ENCODE data around the gene GFOD1. TPM values are rescaled to one million over a fixed set of nuclear protein-coding genes. Genes with fewer than 3 reads are reported as not detected.

The GFOD1 gene
- total and polyA plus RNA-seq, 2 of the 4 experiments (the other 2 are of a cell fraction) = 1.8 to 3.4 TPM

GRCh38 chr6:13425270-13425873 lies 62.0 kb downstream of the GFOD1 start:
- WGBS, 2 experiments (ENCODE audit: extremely low coverage in 2 of 2, insufficient read length in 1 of 2) = no CpG with 5 or more reads among the region's 3 CpGs
- POLR2A ChIA-PET (ENCODE audit: unreplicated experiment) = no interaction called here
- no peak overlapping the region for H2AK9ac ChIP-seq (replicated peaks; ENCODE audit: low read depth, low read length, poor library complexity)
- no peak for TF ChIP-seq NFE2L2 (IDR thresholded peaks at IDR 0.05; ENCODE audit: low read depth, low read length)
- no peak for TF ChIP-seq MAFK (IDR thresholded peaks at IDR 0.05; ENCODE audit: low read depth, low read length)
- TF ChIP-seq RFX5 (IDR thresholded peaks at IDR 0.05; ENCODE audit: low read depth, low read length) = no peak
- no peak for TF ChIP-seq BHLHE40 (IDR thresholded peaks at IDR 0.05; ENCODE audit: low read depth, low read length)
- no peak for TF ChIP-seq CEBPB (IDR thresholded peaks at IDR 0.05; ENCODE audit: low read depth, low read length)
- TF ChIP-seq POLR2A (IDR thresholded peaks at IDR 0.05; ENCODE audit: low read depth, low read length) = no peak
- no peak for TF ChIP-seq MAZ (IDR thresholded peaks at IDR 0.05; ENCODE audit: borderline replicate concordance, low read depth, low read length)
- TF ChIP-seq RCOR1 (IDR thresholded peaks at IDR 0.05; ENCODE audit: insufficient replicate concordance, low read length) = no peak
- CTCF ChIA-PET = interaction anchor here (0.6 kb wide), 1 partner anchor 1946 kb away, joined by 3 read pairs; no protein-coding TSS in a partner anchor
- 0 out of 2 replicates have a peak overlapping the region, but pooled peaks have one; percentile 6 for H3K14ac ChIP-seq (replicated peaks; ENCODE audit: low read depth, low read length)
- in situ Hi-C loops (cut with MboI; ENCODE audit: low sequenced_read_pairs) (no loop called here), dilution Hi-C loops (cut with HindIII; ENCODE audit: low sequenced_read_pairs, unreplicated experiment) (no loop called here), intact Hi-C loops (cut with micrococcal nuclease) (no loop called here)
- no TSS peak for BruUV-seq (replicated peaks)
- no peak overlapping the region for H3K9ac ChIP-seq (ENCODE audit: low read depth, low read length)
- H4K91ac ChIP-seq (ENCODE audit: insufficient read depth, low read depth, low read length) = no peak overlapping the region
- no peak overlapping the region for H3K23ac ChIP-seq (ENCODE audit: low read depth, low read length)
- H3K36me3 ChIP-seq (ENCODE audit: control insufficient read depth, insufficient read depth, low read length) = no peaks in the 10 kb centered on the region
- no peaks in the 10 kb centered on the region for H3K27me3 ChIP-seq (ENCODE audit: control insufficient read depth, insufficient read depth, low read length)
- H2AFZ ChIP-seq (replicated peaks; ENCODE audit: low read length, poor library complexity) = no peak overlapping the region
- H3K56ac ChIP-seq (ENCODE audit: extremely low read depth, insufficient read depth, low read length) = no peak overlapping the region
- H2BK5ac ChIP-seq (ENCODE audit: low read depth, low read length, poor library complexity, severe bottlenecking) = no peak overlapping the region
- H3K4me2 ChIP-seq (ENCODE audit: low read depth, low read length) = no peak overlapping the region
- H3K4ac ChIP-seq (ENCODE audit: low read depth, low read length) = peak overlapping the region; percentile 37; the same call in 1 of the 2 replicates
- no peak overlapping the region for H2AK5ac ChIP-seq (ENCODE audit: low read depth, low read length)
- H3K4me3 ChIP-seq (ENCODE audit: insufficient read depth, low read depth, low read length) = no peak overlapping the region
- H4K8ac ChIP-seq (ENCODE audit: low read depth in 2 of 2, low read length in 2 of 2) = no peak overlapping the region
- no peaks in the 10 kb centered on the region for H3K9me3 ChIP-seq (ENCODE audit: control insufficient read depth, insufficient read depth, low read length)
- DNase-seq = no peak
- H3K27ac ChIP-seq (ENCODE audit: insufficient read depth, low read length) = no peak overlapping the region
- H4K5ac ChIP-seq (ENCODE audit: low read depth, low read length) = no peak overlapping the region
- H3K79me1 ChIP-seq (ENCODE audit: low read depth in 1 of 2, low read length in 2 of 2) = peaks cover 0 to 12% of the 10 kb centered on the region in 2 experiments; a peak in 1 of 4 replicates
- H3K9me1 ChIP-seq (ENCODE audit: insufficient read depth, low read length) = peaks cover 13% of the 10 kb centered on the region
- no peaks in the 10 kb centered on the region for H4K20me1 ChIP-seq (ENCODE audit: insufficient read depth, low read length)
- no peak overlapping the region for H3K18ac ChIP-seq (ENCODE audit: low read depth, low read length)
- no peak overlapping the region for H2BK20ac ChIP-seq (ENCODE audit: low read depth, low read length)
- H2BK15ac ChIP-seq (ENCODE audit: low read depth, low read length) = no peak overlapping the region; the same call in 2 of the 3 replicates
- H2BK120ac ChIP-seq (ENCODE audit: low read depth, low read length) = no peak overlapping the region
- no peak for ATAC-seq (ENCODE audit: low read depth)
- H3K4me1 ChIP-seq (ENCODE audit: control insufficient read depth, insufficient read depth, low read length) = peaks cover 19% of the 10 kb centered on the region
